Karpas-422 (cell line): Measurements from ENCODE around the gene DNAH17. TPM values are rescaled to one million over a fixed set of nuclear protein-coding genes. Genes with fewer than 3 reads are reported as not detected.

Experiments
- DNase-seq: peaks from one replicate; pipeline ENCODE4 v3.0.0-alpha.2; 2015
- H2AFZ ChIP-seq: fragments of 200-600 bp; sonication (generic); 2 replicates; pipeline ENCODE4 v1.6.1; 2014; ENCODE audit warnings: antibody characterized with exemption, low read length, mixed read lengths
- H3K27ac ChIP-seq: fragments of 200-600 bp; sonication (generic); 2 replicates; pipeline ENCODE4 v1.5.1; 2014; ENCODE audit warnings: mild to moderate bottlenecking, low read length, moderate library complexity
- H3K27me3 ChIP-seq: fragments of 200-600 bp; sonication (generic); 2 replicates; pipeline ENCODE4 v1.6.1; 2014; ENCODE audit warnings: low read length, mixed read lengths
- H3K36me3 ChIP-seq: fragments of 200-600 bp; sonication (generic); 2 replicates; pipeline ENCODE4 v1.6.1; 2014; ENCODE audit warnings: low read length, mixed read lengths; ENCODE audit not compliant: insufficient read depth
- H3K4me1 ChIP-seq: fragments of 200-600 bp; sonication (generic); 2 replicates; pipeline ENCODE4 v1.6.1; 2014; ENCODE audit warnings: mild to moderate bottlenecking, low read length, mixed read lengths
- H3K4me2 ChIP-seq: fragments of 200-600 bp; sonication (generic); 2 replicates; pipeline ENCODE4 v1.6.1; 2014; ENCODE audit warnings: low read length, low read depth, mild to moderate bottlenecking; ENCODE audit not compliant: poor library complexity, severe bottlenecking
- H3K4me3 ChIP-seq: fragments of 200-600 bp; sonication (generic); 2 replicates; pipeline ENCODE4 v1.5.1; 2014; ENCODE audit warnings: mild to moderate bottlenecking, antibody characterized with exemption, low read length, mixed read lengths
- H3K79me2 ChIP-seq: fragments of 200-600 bp; sonication (generic); 2 replicates; pipeline ENCODE4 v1.6.1; 2014; ENCODE audit warnings: mild to moderate bottlenecking, low read length, mixed read lengths
- H3K9ac ChIP-seq: fragments of 200-600 bp; sonication (generic); 2 replicates; pipeline ENCODE4 v1.6.0; 2014; ENCODE audit warnings: low read length
- H3K9me2 ChIP-seq: fragments of 200-600 bp; sonication (generic), shearing (Covaris generic); replicated peaks from 2 replicates; pipeline ENCODE4 v1.6.0; 2014; ENCODE audit warnings: mild to moderate bottlenecking, low read length, moderate library complexity; ENCODE audit not compliant: insufficient read depth
- H3K9me3 ChIP-seq: fragments of 300-700, 200-600 bp; sonication (generic); 2 replicates; pipeline ENCODE4 v1.6.1; 2014; ENCODE audit warnings: low read length, mixed read lengths
- H4K20me1 ChIP-seq: fragments of 200-600 bp; sonication (generic); 2 replicates; pipeline ENCODE4 v1.6.1; 2014; ENCODE audit warnings: mild to moderate bottlenecking, antibody characterized with exemption, low read length, low read depth; ENCODE audit not compliant: insufficient read depth
- total RNA-seq: library from RNA; depleted of rRNA; stranded (reverse); fragments of >200 nt; shearing (Covaris generic); gene quantifications from 2 replicates; pipeline ENCODE4 v1.2.3, GENCODE V29; 2014; ENCODE audit warnings: low replicate concordance

The DNAH17 gene
- total RNA-seq, 1 experiment from 2014 or later, result not detected

- H3K9me3 ChIP-seq, result no peaks in the 10 kb centered on the region
- no peak overlapping the region for H3K9ac ChIP-seq
- peaks cover 9% of the 10 kb centered on the region; the same call in 1 of the 2 replicates for H4K20me1 ChIP-seq
- H3K27ac ChIP-seq, result no peak overlapping the region
- no peak overlapping the region for H3K4me2 ChIP-seq
- no peaks in the 10 kb centered on the region for H3K9me2 ChIP-seq
- DNase-seq, result no peak
- no peak overlapping the region for H2AFZ ChIP-seq
- no peaks in the 10 kb centered on the region for H3K4me1 ChIP-seq
- H3K36me3 ChIP-seq, result no peaks in the 10 kb centered on the region
- H3K4me3 ChIP-seq, result no peak overlapping the region
- H3K79me2 ChIP-seq, result peaks cover 2% of the 10 kb centered on the region
- H3K27me3 ChIP-seq, result no peaks in the 10 kb centered on the region
Measured at GRCh38 chr17:78414178-78415162, 162.7 kb downstream of the DNAH17 start.

- Histone ChIP-seq H3K4me1 (no peaks in the 10 kb centered on the region), H3K36me3 (no peaks in the 10 kb centered on the region), H3K9me2 (no peaks in the 10 kb centered on the region), H2AFZ (no peak overlapping the region), H3K9ac (no peak overlapping the region), H3K9me3 (no peaks in the 10 kb centered on the region), H3K4me3 (no peak overlapping the region), H3K27ac (no peak overlapping the region), H3K79me2 (peaks cover 23% of the 10 kb centered on the region), H3K4me2 (no peak overlapping the region), H4K20me1 (peaks cover 20% of the 10 kb centered on the region), H3K27me3 (no peaks in the 10 kb centered on the region)
- DNase-seq, result no peak
Measured at GRCh38 chr17:78412403-78412802, 164.8 kb downstream of the DNAH17 start.

- H3K36me3 ChIP-seq, result no peaks in the 10 kb centered on the region
- no peaks in the 10 kb centered on the region for H3K4me1 ChIP-seq
- H3K9me3 ChIP-seq, result no peaks in the 10 kb centered on the region
- peaks cover 33% of the 10 kb centered on the region for H3K79me2 ChIP-seq
- H3K4me3 ChIP-seq, result no peak overlapping the region
- no peak overlapping the region for H3K4me2 ChIP-seq
- H3K27ac ChIP-seq, result no peak overlapping the region
- H3K9ac ChIP-seq, result no peak overlapping the region
- H3K27me3 ChIP-seq, result no peaks in the 10 kb centered on the region
- no peak overlapping the region for H2AFZ ChIP-seq
- H3K9me2 ChIP-seq, result no peaks in the 10 kb centered on the region
- peaks cover 27% of the 10 kb centered on the region for H4K20me1 ChIP-seq
- no peak for DNase-seq
Measured at GRCh38 chr17:78411241-78411857, 165.8 kb downstream of the DNAH17 start.

- no peaks in the 10 kb centered on the region for H3K27me3 ChIP-seq
- H3K9ac ChIP-seq, result no peak overlapping the region
- peaks cover 38% of the 10 kb centered on the region for H3K79me2 ChIP-seq
- H3K4me3 ChIP-seq, result no peak overlapping the region
- H3K36me3 ChIP-seq, result no peaks in the 10 kb centered on the region
- peaks cover 30% of the 10 kb centered on the region for H4K20me1 ChIP-seq
- H3K4me2 ChIP-seq, result no peak overlapping the region
- H3K9me2 ChIP-seq, result no peaks in the 10 kb centered on the region
- no peaks in the 10 kb centered on the region for H3K4me1 ChIP-seq
- H2AFZ ChIP-seq, result no peak overlapping the region
- no peak for DNase-seq
- H3K9me3 ChIP-seq, result no peaks in the 10 kb centered on the region
- no peak overlapping the region for H3K27ac ChIP-seq
Measured at GRCh38 chr17:78409191-78409928, 167.8 kb downstream of the DNAH17 start.

GRCh38 chr17:78408476-78409050, 168.6 kb downstream of the DNAH17 start:
- Histone ChIP-seq H3K27me3 (no peaks in the 10 kb centered on the region), H3K4me2 (no peak overlapping the region), H3K9me3 (no peaks in the 10 kb centered on the region), H4K20me1 (peaks cover 30% of the 10 kb centered on the region), H2AFZ (no peak overlapping the region), H3K9ac (no peak overlapping the region), H3K27ac (no peak overlapping the region), H3K9me2 (no peaks in the 10 kb centered on the region), H3K4me3 (no peak overlapping the region), H3K36me3 (no peaks in the 10 kb centered on the region), H3K4me1 (no peaks in the 10 kb centered on the region), H3K79me2 (peaks cover 38% of the 10 kb centered on the region)
- no peak for DNase-seq

GRCh38 chr17:78407387-78408000, 169.7 kb downstream of the DNAH17 start:
- no peak overlapping the region for H3K27ac ChIP-seq
- DNase-seq, result no peak
- no peak overlapping the region for H3K4me2 ChIP-seq
- no peaks in the 10 kb centered on the region for H3K9me2 ChIP-seq
- no peak overlapping the region for H3K9ac ChIP-seq
- no peak overlapping the region for H3K4me3 ChIP-seq
- H3K9me3 ChIP-seq, result no peaks in the 10 kb centered on the region
- H2AFZ ChIP-seq, result no peak overlapping the region
- no peaks in the 10 kb centered on the region for H3K27me3 ChIP-seq
- H3K36me3 ChIP-seq, result 0 out of 2 replicates have a peak, but pooled peaks cover 2% of the 10 kb centered on the region
- peaks cover 38% of the 10 kb centered on the region for H3K79me2 ChIP-seq
- no peaks in the 10 kb centered on the region for H3K4me1 ChIP-seq
- H4K20me1 ChIP-seq, result peaks cover 22% of the 10 kb centered on the region

GRCh38 chr17:78406920-78407319, 170.3 kb downstream of the DNAH17 start:
- H4K20me1 ChIP-seq, result peaks cover 21% of the 10 kb centered on the region
- no peak overlapping the region for H3K4me2 ChIP-seq
- H3K27me3 ChIP-seq, result no peaks in the 10 kb centered on the region
- no peaks in the 10 kb centered on the region for H3K9me3 ChIP-seq
- H3K9me2 ChIP-seq, result no peaks in the 10 kb centered on the region
- 0 out of 2 replicates have a peak, but pooled peaks cover 2% of the 10 kb centered on the region for H3K36me3 ChIP-seq
- no peak overlapping the region for H2AFZ ChIP-seq
- no peak overlapping the region for H3K4me3 ChIP-seq
- H3K9ac ChIP-seq, result no peak overlapping the region
- peaks cover 38% of the 10 kb centered on the region for H3K79me2 ChIP-seq
- no peak for DNase-seq
- no peak overlapping the region for H3K27ac ChIP-seq
- H3K4me1 ChIP-seq, result no peaks in the 10 kb centered on the region
